ENCODE results near the gene LGR6. TPM values are rescaled to one million over a fixed set of nuclear protein-coding genes. Genes with fewer than 3 reads are reported as not detected.
A peak's percentile ranks its signal among the peaks of the same experiment; 100 is the strongest.

The LGR6 gene
- total and polyA plus RNA-seq, 2 of the 8 experiments (the other 6 are each of a cell fraction or from before 2014, with no cell fraction given), result 0.50 to 1.0 TPM

- H4K5ac ChIP-seq (ENCODE audit: insufficient read length, low read depth, low read length), result no peak overlapping the region
- ChIA-PET CTCF (ENCODE audit: partially characterized antibody) (interaction anchor here (0.6 to 17.3 kb wide), 10 partner anchors 10 to 633 kb away, joined by 3 to 249 read pairs (median 4); no protein-coding TSS in a partner anchor), POLR2A (ENCODE audit: partially characterized antibody) (interaction anchor here (1.1 kb wide), 1 partner anchor 48 kb away, joined by 3 read pairs; no protein-coding TSS in a partner anchor)
- H3K79me1 ChIP-seq (ENCODE audit: low read depth, low read length), result no peaks in the 10 kb centered on the region
- H3K4me2 ChIP-seq (ENCODE audit: insufficient read depth in 1 of 2, low read depth in 2 of 2, low read length in 2 of 2), result no peak overlapping the region
- TF ChIP-seq CBX5 (IDR thresholded peaks at IDR 0.05; ENCODE audit: low read depth, low read length) (no peak), RNF2 (IDR thresholded peaks at IDR 0.05; ENCODE audit: borderline replicate concordance, low read depth, low read length, missing control alignments, poor library complexity, severe bottlenecking) (no peak), POLR2AphosphoS5 (IDR thresholded peaks at IDR 0.05; ENCODE audit: low read depth, low read length) (no peak), USF2 (IDR thresholded peaks at IDR 0.05; ENCODE audit: low read length) (no peak), KDM1A (IDR thresholded peaks at IDR 0.05; ENCODE audit: borderline replicate concordance, low read length) (no peak)
- TF ChIP-seq, protein P1, sequence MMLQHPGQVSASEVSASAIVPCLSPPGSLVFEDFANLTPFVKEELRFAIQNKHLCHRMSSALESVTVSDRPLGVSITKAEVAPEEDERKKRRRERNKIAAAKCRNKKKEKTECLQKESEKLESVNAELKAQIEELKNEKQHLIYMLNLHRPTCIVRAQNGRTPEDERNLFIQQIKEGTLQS (IDR thresholded peaks at IDR 0.05; ENCODE audit: insufficient read depth, low read depth, low read length), result no peak
- TF ChIP-seq, protein P2, sequence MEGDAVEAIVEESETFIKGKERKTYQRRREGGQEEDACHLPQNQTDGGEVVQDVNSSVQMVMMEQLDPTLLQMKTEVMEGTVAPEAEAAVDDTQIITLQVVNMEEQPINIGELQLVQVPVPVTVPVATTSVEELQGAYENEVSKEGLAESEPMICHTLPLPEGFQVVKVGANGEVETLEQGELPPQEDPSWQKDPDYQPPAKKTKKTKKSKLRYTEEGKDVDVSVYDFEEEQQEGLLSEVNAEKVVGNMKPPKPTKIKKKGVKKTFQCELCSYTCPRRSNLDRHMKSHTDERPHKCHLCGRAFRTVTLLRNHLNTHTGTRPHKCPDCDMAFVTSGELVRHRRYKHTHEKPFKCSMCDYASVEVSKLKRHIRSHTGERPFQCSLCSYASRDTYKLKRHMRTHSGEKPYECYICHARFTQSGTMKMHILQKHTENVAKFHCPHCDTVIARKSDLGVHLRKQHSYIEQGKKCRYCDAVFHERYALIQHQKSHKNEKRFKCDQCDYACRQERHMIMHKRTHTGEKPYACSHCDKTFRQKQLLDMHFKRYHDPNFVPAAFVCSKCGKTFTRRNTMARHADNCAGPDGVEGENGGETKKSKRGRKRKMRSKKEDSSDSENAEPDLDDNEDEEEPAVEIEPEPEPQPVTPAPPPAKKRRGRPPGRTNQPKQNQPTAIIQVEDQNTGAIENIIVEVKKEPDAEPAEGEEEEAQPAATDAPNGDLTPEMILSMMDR (IDR thresholded peaks at IDR 0.05; ENCODE audit: control extremely low read depth in 1 of 3, insufficient read depth in 1 of 3, low read depth in 1 of 3, low read length in 3 of 3), result no peak
- no peak overlapping the region for H3K4ac ChIP-seq (replicated peaks; ENCODE audit: insufficient read length, low read depth, low read length)
- no peak overlapping the region for H2AK5ac ChIP-seq (ENCODE audit: low read depth, low read length)
- no peak overlapping the region for H3K27ac ChIP-seq (ENCODE audit: low read depth, low read length)
- H3K4me1 ChIP-seq (replicated peaks in 1 of 4; ENCODE audit: control insufficient read depth in 3 of 4, insufficient read depth in 4 of 4, low read length in 3 of 4), result peaks cover 0 to 14% (median 10%) of the 10 kb centered on the region in 4 experiments; a peak in 6 of 7 replicates
- no peak overlapping the region for H3K4me3 ChIP-seq (ENCODE audit: extremely low read depth in 1 of 4, insufficient read depth in 2 of 4, low read depth in 3 of 4, low read length in 4 of 4)
- H2BK15ac ChIP-seq (ENCODE audit: low read length), result no peak overlapping the region
- H3K23me2 ChIP-seq (ENCODE audit: low read depth, low read length), result peaks cover 2% of the 10 kb centered on the region; the same call in 1 of the 2 replicates
- H2BK5ac ChIP-seq (ENCODE audit: low read depth, low read length), result no peak overlapping the region
- no peak overlapping the region for H3K18ac ChIP-seq (ENCODE audit: extremely low read depth, low read length)
- H3K56ac ChIP-seq (replicated peaks; ENCODE audit: insufficient read length, low read depth, low read length), result no peak overlapping the region
- DNase-seq (ENCODE audit: low read depth in 1 of 2, low spot score in 2 of 2) (peak in 1 of 2 experiments; percentile 33), FAIRE-seq (no peak)
- no peaks in the 10 kb centered on the region for H3K36me3 ChIP-seq (ENCODE audit: control insufficient read depth in 2 of 4, insufficient read depth in 4 of 4, low read length in 3 of 4)
- H2BK120ac ChIP-seq (replicated peaks; ENCODE audit: low read depth, low read length), result no peak overlapping the region
- H2BK20ac ChIP-seq (ENCODE audit: low read length), result no peak overlapping the region
- H3K9ac ChIP-seq (replicated peaks in 1 of 4; ENCODE audit: extremely low read depth in 1 of 4, low read depth in 3 of 4, low read length in 3 of 4), result no peak overlapping the region
- H3K14ac ChIP-seq (ENCODE audit: insufficient read length), result no peak overlapping the region
- 82% methylated on average over 4 of the region's 4 CpGs; no CpG with 5 or more reads in 1 of the 2 experiments for WGBS, 2 experiments (ENCODE audit: extremely low coverage in 1 of 2, insufficient coverage in 1 of 2, insufficient read length in 1 of 2, insufficient replicate concordance in 2 of 2, low coverage in 1 of 2, low lambda C conversion rate in 2 of 2, missing lambda C conversion rate in 1 of 2)
- no peak overlapping the region for H3K23ac ChIP-seq (ENCODE audit: insufficient read length)
- no peak overlapping the region for H2BK12ac ChIP-seq (ENCODE audit: low read depth, low read length)
- H3K27me3 ChIP-seq (replicated peaks in 1 of 4; ENCODE audit: control insufficient read depth in 3 of 4, extremely low read depth in 1 of 4, insufficient read depth in 3 of 4, low read length in 3 of 4), result no peaks in the 10 kb centered on the region
- no peak overlapping the region for H4K91ac ChIP-seq (replicated peaks; ENCODE audit: insufficient read length, low read length)
- H4K8ac ChIP-seq (ENCODE audit: extremely low read depth, insufficient read depth, low read length), result no peak overlapping the region
- H4K20me1 ChIP-seq (replicated peaks in 1 of 2; ENCODE audit: control insufficient read depth in 1 of 2, insufficient read depth in 2 of 2, low read length in 2 of 2), result no peaks in the 10 kb centered on the region
- H3K9me3 ChIP-seq (ENCODE audit: insufficient read depth in 2 of 2, low read depth in 1 of 2, low read length in 1 of 2), result no peaks in the 10 kb centered on the region
- no peaks in the 10 kb centered on the region for H3K79me2 ChIP-seq (ENCODE audit: control insufficient read depth in 1 of 2, insufficient read depth in 2 of 2, low read length in 2 of 2)
- no peak overlapping the region for H2AFZ ChIP-seq (ENCODE audit: low read length)
Observed at GRCh38 chr1:202240956-202241355, 47.4 kb downstream of the LGR6 start.
